Measurements from ENCODE around the gene MFN1.

MFN1 gene

GRCh38 chr3:179348325-179349013, 960 bp downstream of the MFN1 start:
- DNase-seq: no peak

DNA sequence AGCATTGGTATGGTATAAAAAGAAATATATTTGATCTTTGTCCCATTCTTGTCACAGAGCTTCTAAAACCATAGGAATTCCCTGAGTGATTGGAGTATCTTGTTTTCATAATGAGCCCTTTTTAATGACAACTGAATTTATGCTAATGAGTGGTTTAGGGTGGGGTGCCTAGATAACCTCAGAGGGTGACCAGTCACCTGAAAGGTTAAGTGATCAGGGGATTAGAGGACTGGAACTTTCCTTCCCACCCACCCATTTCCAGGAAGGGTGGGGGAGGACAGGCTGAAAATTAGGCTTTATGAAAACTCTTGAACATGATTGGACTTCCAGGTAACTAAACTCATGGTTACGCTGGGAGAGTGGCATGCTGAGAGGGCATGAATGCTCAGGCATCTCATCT, 8.5 kb downstream of the MFN1 start:
- no peak for DNase-seq

DNA sequence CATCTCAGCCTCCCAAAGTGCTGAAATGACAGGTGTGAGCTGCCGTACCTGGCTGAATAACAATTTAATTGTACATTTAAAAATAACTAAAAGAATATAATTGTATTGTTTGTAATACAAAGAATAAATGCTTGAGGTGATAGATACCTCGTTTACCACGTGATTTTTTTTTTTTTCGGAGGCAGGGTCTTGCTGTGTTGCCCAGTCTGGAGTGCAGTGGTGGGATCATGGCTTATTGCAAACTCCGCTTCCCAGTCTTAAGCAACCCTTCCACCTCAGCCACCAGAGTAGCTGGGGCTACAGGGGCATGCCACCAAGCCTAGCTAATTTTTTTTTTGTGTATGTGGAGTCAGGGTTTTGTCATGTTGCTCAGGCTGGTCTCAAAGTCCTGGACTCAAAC, 15.8 kb downstream of the MFN1 start:
- no peak for DNase-seq

GRCh38 chr3:179369621-179370020, 22.1 kb downstream of the MFN1 start:
- no peak for DNase-seq

DNA sequence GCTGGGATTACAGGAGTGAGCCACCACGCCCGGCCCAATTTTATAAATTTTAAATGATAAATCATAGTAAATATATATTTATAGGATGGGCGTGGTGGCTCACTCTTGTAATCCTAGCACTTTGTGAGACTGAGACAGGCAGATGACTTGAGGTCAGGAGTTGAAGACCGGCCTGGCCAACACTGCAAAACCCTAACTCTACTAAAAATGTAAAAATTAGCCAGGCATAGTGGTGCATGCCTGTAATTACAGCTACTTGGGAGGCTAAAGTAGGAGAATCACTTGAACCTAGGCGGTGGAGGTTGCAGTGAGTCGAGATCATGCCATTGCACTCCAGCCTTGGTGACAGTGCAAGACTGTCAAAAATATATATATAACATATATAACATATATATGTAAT, 26.4 kb downstream of the MFN1 start:
- DNase-seq: no peak

- DNase-seq: no peak
Measured at GRCh38 chr3:179375091-179375999, 27.8 kb downstream of the MFN1 start.

GRCh38 chr3:179376474-179376873, 29.0 kb downstream of the MFN1 start:
- no peak for DNase-seq

GRCh38 chr3:179391906-179392305, 44.4 kb downstream of the MFN1 start:
- no peak for DNase-seq

- DNase-seq: no peak
Measured at GRCh38 chr3:179398574-179399231, 51.2 kb downstream of the MFN1 start.

DNA sequence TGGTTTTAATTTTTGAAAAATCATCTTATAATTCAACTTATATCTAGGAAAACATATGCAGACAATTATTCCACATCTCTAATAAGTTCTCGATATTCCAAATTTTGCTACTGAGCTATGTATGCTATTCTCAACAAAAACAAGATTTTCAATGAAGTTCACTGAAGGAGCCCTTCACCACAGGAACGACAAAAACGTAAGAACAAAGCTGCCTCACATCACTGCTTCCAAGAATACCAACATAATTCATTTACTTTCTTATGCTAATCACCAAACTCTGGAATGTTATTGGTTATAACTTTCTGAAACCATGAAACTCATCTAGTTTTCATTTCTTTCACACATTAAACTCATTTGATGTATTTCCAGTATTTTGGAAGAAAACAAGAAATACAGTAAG, 54.1 kb downstream of the MFN1 start:
- DNase-seq: no peak

- DNase-seq: no peak
Measured at GRCh38 chr3:179402963-179403362, 55.5 kb downstream of the MFN1 start.

- no peak for DNase-seq
Measured at GRCh38 chr3:179404307-179404706, 56.8 kb downstream of the MFN1 start.

DNA sequence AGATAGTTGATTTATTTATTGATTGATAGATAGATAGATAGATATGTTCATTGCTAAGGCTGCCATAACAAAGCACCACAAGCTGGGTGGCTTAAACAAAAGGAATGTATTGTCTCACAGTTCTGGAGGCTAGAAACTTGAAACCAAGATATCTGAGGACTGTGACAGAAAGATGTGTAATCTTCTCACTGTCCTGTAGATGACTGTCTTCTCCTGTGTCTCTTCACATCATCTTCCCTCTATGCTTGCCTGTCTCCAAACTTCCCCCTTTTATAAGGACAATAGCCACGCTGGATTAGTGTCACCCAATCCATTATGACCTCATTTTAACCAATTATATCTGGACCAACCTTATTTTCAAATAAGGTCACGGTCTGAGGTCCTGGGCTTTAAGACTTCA, 62.8 kb downstream of the MFN1 start:
- DNase-seq: no peak

DNA sequence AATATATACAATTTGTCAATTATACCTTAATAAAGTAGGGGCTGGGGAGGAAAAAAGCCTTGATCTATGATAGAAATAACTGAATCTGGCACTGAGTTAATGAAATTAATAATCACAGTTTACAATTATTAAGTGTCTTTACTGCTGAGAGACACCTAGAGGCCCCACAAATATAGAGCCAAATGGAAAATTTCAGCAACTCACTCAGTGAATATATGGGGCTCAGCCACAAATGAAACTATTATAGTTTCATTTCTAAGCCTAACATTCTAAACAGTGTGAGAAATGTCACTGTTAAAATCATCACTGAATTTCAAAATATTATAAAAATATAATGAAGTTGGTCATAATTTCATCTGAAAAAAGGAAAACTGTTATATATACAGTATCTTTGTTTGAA, 63.5 kb downstream of the MFN1 start:
- no peak for DNase-seq

GRCh38 chr3:179414804-179415203, 67.3 kb downstream of the MFN1 start:
- DNase-seq: no peak

DNA sequence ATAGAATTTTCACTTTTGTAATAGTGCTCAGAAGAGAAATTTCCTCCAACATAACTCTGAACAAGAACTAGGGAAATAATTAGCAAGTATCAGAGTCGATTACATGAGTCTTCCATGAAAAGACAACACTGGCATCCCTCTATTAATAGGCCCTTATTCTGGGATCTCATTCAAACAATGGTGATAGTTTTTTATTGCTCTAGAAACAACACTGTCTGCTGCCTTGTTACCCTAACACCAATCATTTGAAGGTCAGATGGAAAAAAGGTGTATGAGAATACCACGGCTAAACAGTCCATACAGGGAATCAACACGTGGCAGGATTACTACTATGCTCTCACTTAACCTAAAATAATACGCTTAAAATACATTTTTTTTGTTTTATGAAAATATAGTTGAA, 67.9 kb downstream of the MFN1 start:
- no peak for DNase-seq

DNA sequence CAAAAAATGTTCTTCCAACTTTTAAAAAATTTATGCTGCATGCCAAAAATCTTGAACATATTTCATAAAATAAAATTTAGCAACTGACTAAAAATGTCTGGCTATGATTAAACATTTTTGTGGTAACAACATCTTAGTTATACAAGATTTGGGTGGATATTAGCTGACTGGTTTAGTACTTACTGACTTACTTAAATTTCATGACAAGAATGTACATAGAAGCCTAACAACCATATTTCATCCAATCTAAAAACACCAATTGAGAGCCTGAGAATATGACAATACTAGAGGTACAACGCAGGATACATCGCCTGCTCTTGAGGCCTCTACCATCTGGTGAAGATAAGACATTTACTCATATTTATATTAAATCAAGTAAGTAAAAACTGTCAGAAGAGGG, 69.2 kb downstream of the MFN1 start:
- DNase-seq: no peak

DNA sequence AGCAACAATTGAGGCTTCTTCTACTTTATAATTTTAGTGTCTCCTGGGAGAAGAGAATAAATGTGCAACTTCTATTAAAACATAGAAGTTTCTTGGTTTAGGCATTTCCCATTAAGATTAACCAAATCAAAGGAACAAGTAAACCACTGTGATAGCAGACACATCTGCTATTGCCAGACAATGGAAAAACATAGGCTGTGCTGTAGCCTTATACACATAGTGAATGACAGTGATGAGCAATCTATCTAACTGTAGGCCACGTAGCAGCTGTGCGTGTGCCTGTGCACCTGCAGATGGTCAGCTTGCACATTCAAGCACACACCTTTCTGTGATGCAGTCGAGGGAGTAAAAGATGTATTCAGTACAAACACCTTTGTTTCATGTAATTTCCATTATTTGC, 71.1 kb downstream of the MFN1 start:
- DNase-seq: no peak

GRCh38 chr3:179421500-179421899, 74.0 kb downstream of the MFN1 start:
- no peak for DNase-seq

DNA sequence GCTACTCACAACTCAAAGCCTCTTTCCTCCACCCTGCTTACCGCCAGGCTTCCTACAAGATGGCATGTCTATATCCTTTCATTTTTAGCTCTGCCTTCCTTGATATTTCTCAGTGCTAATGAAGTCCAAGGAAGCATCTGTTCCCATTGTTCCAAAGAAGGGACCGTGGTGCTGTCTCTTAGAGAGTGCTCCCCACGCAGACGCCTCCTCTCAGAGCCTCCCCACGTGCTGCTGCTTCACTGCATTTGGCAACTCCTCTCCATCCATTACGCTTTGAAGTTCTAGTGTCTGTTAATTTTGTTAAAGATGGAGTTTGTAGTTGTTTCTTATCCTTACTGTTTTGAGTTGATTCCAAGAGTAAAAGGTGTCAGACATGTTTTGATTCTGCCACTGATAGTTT, 77.6 kb downstream of the MFN1 start:
- DNase-seq: no peak

- DNase-seq: no peak
Measured at GRCh38 chr3:179428876-179429548, 81.5 kb downstream of the MFN1 start.

GRCh38 chr3:179430277-179430870, 82.9 kb downstream of the MFN1 start:
- DNase-seq: no peak

- no peak for DNase-seq
Measured at GRCh38 chr3:179432021-179432420, 84.5 kb downstream of the MFN1 start.

All from activated CD4-positive, alpha-beta T cell treated with anti-CD3 and anti-CD28 coated beads for 1 hour (primary cell).